Nephron (organoid): Measurements from ENCODE around the gene RERE.

Experiments
- H3K27ac Mint-ChIP-seq, 3 experiments: 2 replicates each; pipeline ENCODE4 v1.8.0; 2020; ENCODE audit warnings: mixed read lengths in 3 of 3, mild to moderate bottlenecking in 2 of 3, moderate library complexity in 1 of 3
- H3K27me3 Mint-ChIP-seq: 2 replicates; pipeline ENCODE4 v1.8.0; 2021; ENCODE audit warnings: low read depth, mild to moderate bottlenecking, moderate library complexity, mixed read lengths
- H3K36me3 Mint-ChIP-seq: 2 replicates; pipeline ENCODE4 v1.8.0; 2020; ENCODE audit warnings: low read depth, mixed read lengths
- H3K4me1 Mint-ChIP-seq: 2 replicates; pipeline ENCODE4 v1.8.0; 2020; ENCODE audit warnings: mixed read lengths
- H3K4me3 Mint-ChIP-seq, 3 experiments: 2 replicates each; pipeline ENCODE4 v1.8.0; 2020; ENCODE audit warnings: mild to moderate bottlenecking in 3 of 3, mixed read lengths in 3 of 3, moderate library complexity in 2 of 3
- H3K9me3 Mint-ChIP-seq: 2 replicates; pipeline ENCODE4 v1.8.0; 2020; ENCODE audit warnings: mixed read lengths
- TF ChIP-seq, protein P1 (sequence below), 3 experiments: fragments of 200-600 bp; sonication (generic); IDR thresholded peaks; one replicate each; pipeline ENCODE4 v1.5.0; 2021; ENCODE audit warnings: antibody characterized with exemption in 3 of 3; ENCODE audit not compliant: unreplicated experiment in 3 of 3

Gene RERE

GRCh38 chr1:8317647-8318381 lies 499.6 kb downstream of the RERE start, which contains the start of gene SLC45A1:
Gene SLC45A1 (plus strand): TSS chr1:8318114. CDS start chr1:8324330, 6,216 bp downstream.
- H3K27me3 Mint-ChIP-seq, result peaks cover 59% of the 10 kb centered on the region
- H3K4me3 Mint-ChIP-seq, result peak within 1 kb of the TSS; percentile 85 to 89 (median 89)
- peak within 1 kb of the TSS in 1 of 3 experiments; percentile 51 for H3K27ac Mint-ChIP-seq
- TF ChIP-seq, protein P1, sequence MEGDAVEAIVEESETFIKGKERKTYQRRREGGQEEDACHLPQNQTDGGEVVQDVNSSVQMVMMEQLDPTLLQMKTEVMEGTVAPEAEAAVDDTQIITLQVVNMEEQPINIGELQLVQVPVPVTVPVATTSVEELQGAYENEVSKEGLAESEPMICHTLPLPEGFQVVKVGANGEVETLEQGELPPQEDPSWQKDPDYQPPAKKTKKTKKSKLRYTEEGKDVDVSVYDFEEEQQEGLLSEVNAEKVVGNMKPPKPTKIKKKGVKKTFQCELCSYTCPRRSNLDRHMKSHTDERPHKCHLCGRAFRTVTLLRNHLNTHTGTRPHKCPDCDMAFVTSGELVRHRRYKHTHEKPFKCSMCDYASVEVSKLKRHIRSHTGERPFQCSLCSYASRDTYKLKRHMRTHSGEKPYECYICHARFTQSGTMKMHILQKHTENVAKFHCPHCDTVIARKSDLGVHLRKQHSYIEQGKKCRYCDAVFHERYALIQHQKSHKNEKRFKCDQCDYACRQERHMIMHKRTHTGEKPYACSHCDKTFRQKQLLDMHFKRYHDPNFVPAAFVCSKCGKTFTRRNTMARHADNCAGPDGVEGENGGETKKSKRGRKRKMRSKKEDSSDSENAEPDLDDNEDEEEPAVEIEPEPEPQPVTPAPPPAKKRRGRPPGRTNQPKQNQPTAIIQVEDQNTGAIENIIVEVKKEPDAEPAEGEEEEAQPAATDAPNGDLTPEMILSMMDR (IDR thresholded peaks at IDR 0.05; ENCODE audit: unreplicated experiment in 3 of 3), result no peak
- no peaks in the 10 kb centered on the region for H3K36me3 Mint-ChIP-seq
- H3K4me1 Mint-ChIP-seq, result peaks cover 18% of the 10 kb centered on the region
- H3K9me3 Mint-ChIP-seq, result peaks cover 3% of the 10 kb centered on the region

DNA sequence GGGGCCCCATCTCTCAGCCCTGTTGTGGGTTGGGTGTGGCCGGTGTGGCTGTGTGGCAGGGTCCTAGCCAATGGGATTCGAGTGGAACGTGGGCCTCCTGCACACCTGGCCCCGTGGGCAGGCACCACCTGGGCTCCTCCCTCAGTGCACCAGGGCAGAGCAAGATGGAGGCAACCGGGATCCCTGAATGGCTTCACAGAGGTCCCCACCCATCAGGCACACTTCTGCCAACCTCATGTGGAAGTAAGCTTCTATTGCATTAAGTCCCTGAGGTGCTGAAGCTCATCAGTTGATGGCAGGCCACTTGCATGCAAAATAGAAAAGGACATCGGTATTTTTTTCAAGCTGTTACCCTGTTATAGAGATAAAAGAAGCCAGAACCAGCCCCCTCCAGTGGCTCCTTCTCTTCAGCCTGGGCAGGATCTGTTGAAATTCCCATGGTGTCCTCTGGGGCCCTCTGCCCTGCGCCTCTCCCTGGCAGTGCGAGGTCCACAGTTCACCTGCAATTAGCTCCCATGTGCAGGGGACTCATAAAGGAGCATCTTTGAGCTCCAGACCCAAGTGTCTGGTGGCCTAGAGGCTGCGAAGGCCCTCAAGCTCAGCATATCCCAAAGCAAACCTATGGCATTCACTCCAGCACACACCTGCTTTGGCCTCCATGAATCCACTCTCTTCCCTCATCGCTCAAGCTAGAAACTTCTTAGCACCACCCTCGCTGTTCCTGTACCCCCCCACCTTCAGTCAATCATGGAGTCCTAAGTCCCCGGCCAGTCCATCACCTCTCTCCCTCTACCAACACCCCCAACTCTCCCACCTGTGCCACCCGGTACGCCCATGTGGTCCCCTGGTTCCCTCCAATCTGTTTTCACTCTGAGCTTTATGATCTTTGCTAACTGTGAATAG lies 501.6 kb downstream of the RERE start:
- H3K4me3 Mint-ChIP-seq, result peak overlapping the region; percentile 22 to 45 (median 34)
- H3K36me3 Mint-ChIP-seq, result no peaks in the 10 kb centered on the region
- H3K27me3 Mint-ChIP-seq, result peaks cover 53% of the 10 kb centered on the region
- peaks cover 2% of the 10 kb centered on the region for H3K9me3 Mint-ChIP-seq
- TF ChIP-seq, protein P1 (IDR thresholded peaks at IDR 0.05; ENCODE audit: unreplicated experiment in 3 of 3), result peak; percentile 7 to 20 (median 12)
- peaks cover 18% of the 10 kb centered on the region for H3K4me1 Mint-ChIP-seq
- peak overlapping the region in 1 of 3 experiments; percentile 37 for H3K27ac Mint-ChIP-seq

GRCh38 chr1:8314346-8315280 lies 502.8 kb downstream of the RERE start:
- peaks cover 18% of the 10 kb centered on the region for H3K4me1 Mint-ChIP-seq
- H3K27me3 Mint-ChIP-seq, result peaks cover 48% of the 10 kb centered on the region
- H3K27ac Mint-ChIP-seq, result peak overlapping the region in 2 of 3 experiments; percentile 37 to 55
- H3K4me3 Mint-ChIP-seq, result peak overlapping the region; percentile 3 to 17 (median 5)
- no peaks in the 10 kb centered on the region for H3K36me3 Mint-ChIP-seq
- TF ChIP-seq, protein P1 (IDR thresholded peaks at IDR 0.05; ENCODE audit: unreplicated experiment in 3 of 3), result peak; percentile 92 to 94 (median 94)
- peaks cover 4% of the 10 kb centered on the region for H3K9me3 Mint-ChIP-seq

- Mint-ChIP-seq H3K27me3 (peaks cover 34% of the 10 kb centered on the region), H3K9me3 (peaks cover 4% of the 10 kb centered on the region), H3K27ac (no peak overlapping the region), H3K4me1 (peaks cover 18% of the 10 kb centered on the region), H3K4me3 (no peak overlapping the region), H3K36me3 (no peaks in the 10 kb centered on the region)
- TF ChIP-seq, protein P1 (IDR thresholded peaks at IDR 0.05; ENCODE audit: unreplicated experiment in 3 of 3), result no peak
Measured at GRCh38 chr1:8313231-8313630, 504.2 kb downstream of the RERE start.
